Endodermal cell (in vitro differentiated cells): ENCODE results near the gene MYRIP. TPM values are rescaled to one million over a fixed set of nuclear protein-coding genes. Genes with fewer than 3 reads are reported as not detected.

Source experiments
- DNase-seq: peaks from one replicate; pipeline ENCODE4 v3.0.0-alpha.2; 2017
- H3K27ac ChIP-seq: 2 replicates; pipeline ENCODE4 v1.5.1; 2013; ENCODE audit warnings: mild to moderate bottlenecking, low read depth, low read length, moderate library complexity
- H3K27me3 ChIP-seq: 2 replicates; pipeline ENCODE4 v1.6.1; 2013; ENCODE audit warnings: mild to moderate bottlenecking, low read length, moderate library complexity; ENCODE audit not compliant: insufficient read depth, control insufficient read depth, poor library complexity, severe bottlenecking
- H3K36me3 ChIP-seq: 2 replicates; pipeline ENCODE4 v1.7.0; 2013; ENCODE audit warnings: mild to moderate bottlenecking, low read length, moderate library complexity; ENCODE audit not compliant: control insufficient read depth, insufficient read depth
- H3K4me1 ChIP-seq: one replicate; pipeline ENCODE4 v1.7.0; 2013; ENCODE audit warnings: low read length; ENCODE audit not compliant: control insufficient read depth, insufficient read depth
- H3K4me3 ChIP-seq: 2 replicates; pipeline ENCODE4 v1.5.1; 2013; ENCODE audit warnings: mild to moderate bottlenecking, low read length, moderate library complexity
- H3K9ac ChIP-seq: 2 replicates; pipeline ENCODE4 v1.6.1; 2013; ENCODE audit warnings: mild to moderate bottlenecking, low read length, moderate library complexity; ENCODE audit not compliant: poor library complexity, severe bottlenecking; ENCODE audit errors: extremely low read depth
- H3K9me3 ChIP-seq: 2 replicates; pipeline ENCODE4 v1.6.1; 2013; ENCODE audit warnings: mild to moderate bottlenecking, low read length, moderate library complexity; ENCODE audit not compliant: control insufficient read depth
- H3K27ac Mint-ChIP-seq: 2 replicates; pipeline ENCODE4 v1.8.0; 2020; ENCODE audit warnings: mixed read lengths
- H3K27me3 Mint-ChIP-seq: 2 replicates; pipeline ENCODE4 v1.8.0; 2021; ENCODE audit warnings: mild to moderate bottlenecking, mixed read lengths; ENCODE audit not compliant: insufficient read depth
- H3K36me3 Mint-ChIP-seq: 2 replicates; pipeline ENCODE4 v1.8.0; 2020; ENCODE audit warnings: low read depth, mixed read lengths
- H3K4me1 Mint-ChIP-seq: 2 replicates; pipeline ENCODE4 v1.8.0; 2020; ENCODE audit warnings: mixed read lengths
- H3K4me3 Mint-ChIP-seq: 2 replicates; pipeline ENCODE4 v1.8.0; 2020; ENCODE audit warnings: mild to moderate bottlenecking, moderate library complexity, mixed read lengths
- H3K9me3 Mint-ChIP-seq: 2 replicates; pipeline ENCODE4 v1.8.0; 2020; ENCODE audit warnings: mild to moderate bottlenecking, mixed read lengths
- CTCF ChIP-seq: fragments of 200-600 bp; sonication (generic); conservative IDR thresholded peaks from 2 replicates; pipeline ENCODE4 v1.5.0; 2021; ENCODE audit warnings: antibody characterized with exemption, mild to moderate bottlenecking
- WGBS, 2 experiments: methylation state at CpG; one replicate each; pipeline versions ENCODE4 v1.1.5 to v1.1.7; 2013; ENCODE audit warnings: missing lambda C conversion rate in 2 of 2, mixed read lengths in 1 of 2; ENCODE audit not compliant: insufficient coverage in 1 of 2, insufficient read length in 1 of 2; 5-methylcytosine and 5-hydroxymethylcytosine counted together
- total RNA-seq, 2 donors: library from RNA; stranded (reverse); fragmentation: NEBNext Ultra II Directional in 1 of 2; extraction: Animal tissue kit (Norgen Biotek cat#: 25700) in 1 of 2; gene quantifications; 2 replicates in 1 of 2; 3 replicates in 1 of 2; pipeline ENCODE4 v1.2.1, GENCODE V29; 2021

The MYRIP gene
- total RNA-seq, 2 donors from 2014 or later: 4.3 to 4.6 TPM

- DNase-seq: peak; percentile 94
- WGBS, 2 experiments: 35% methylated on average over 2 of the region's 3 CpGs; no CpG with 5 or more reads in 1 of the 2 experiments
- H3K4me1 ChIP-seq: no peaks in the 10 kb centered on the region
- peak; percentile 88 for TF ChIP-seq CTCF
- H3K27me3 ChIP-seq: no peaks in the 10 kb centered on the region
- H3K27ac Mint-ChIP-seq: no peak overlapping the region
- H3K36me3 ChIP-seq: no peaks in the 10 kb centered on the region
- H3K27me3 Mint-ChIP-seq: no peaks in the 10 kb centered on the region
- H3K9me3 ChIP-seq: no peaks in the 10 kb centered on the region
- H3K4me1 Mint-ChIP-seq: no peaks in the 10 kb centered on the region
- H3K9me3 Mint-ChIP-seq: no peaks in the 10 kb centered on the region
- H3K36me3 Mint-ChIP-seq: no peaks in the 10 kb centered on the region
- H3K4me3 ChIP-seq: no peak overlapping the region
- H3K9ac ChIP-seq: no peak overlapping the region
- no peak overlapping the region for H3K27ac ChIP-seq
- H3K4me3 Mint-ChIP-seq: no peak overlapping the region
Measured at GRCh38 chr3:40179016-40179415, 369.6 kb downstream of the MYRIP start.

- no peak overlapping the region for H3K4me3 Mint-ChIP-seq
- no peak overlapping the region for H3K27ac Mint-ChIP-seq
- Histone ChIP-seq H3K4me3 (no peak overlapping the region), H3K9me3 (no peaks in the 10 kb centered on the region), H3K4me1 (no peaks in the 10 kb centered on the region), H3K27ac (no peak overlapping the region), H3K27me3 (no peaks in the 10 kb centered on the region), H3K36me3 (no peaks in the 10 kb centered on the region), H3K9ac (no peak overlapping the region)
- DNase-seq: peak; percentile 63
- peak; percentile 77 for TF ChIP-seq CTCF
- 93 to 100% methylated on average over 2 to 3 of the region's 3 CpGs for WGBS, 2 experiments
- no peaks in the 10 kb centered on the region for H3K9me3 Mint-ChIP-seq
- H3K4me1 Mint-ChIP-seq: no peaks in the 10 kb centered on the region
- H3K27me3 Mint-ChIP-seq: no peaks in the 10 kb centered on the region
- H3K36me3 Mint-ChIP-seq: no peaks in the 10 kb centered on the region
Measured at GRCh38 chr3:40181182-40181581, 371.8 kb downstream of the MYRIP start.

- no peak overlapping the region for H3K27ac ChIP-seq
- no peaks in the 10 kb centered on the region for H3K36me3 ChIP-seq
- H3K4me3 ChIP-seq: no peak overlapping the region
- Mint-ChIP-seq H3K36me3 (no peaks in the 10 kb centered on the region), H3K9me3 (no peaks in the 10 kb centered on the region), H3K27me3 (no peaks in the 10 kb centered on the region), H3K4me1 (no peaks in the 10 kb centered on the region), H3K4me3 (no peak overlapping the region), H3K27ac (no peak overlapping the region)
- no peaks in the 10 kb centered on the region for H3K27me3 ChIP-seq
- WGBS, 2 experiments: 80 to 100% methylated on average over 6 to 10 of the region's 10 CpGs
- no peak for TF ChIP-seq CTCF
- DNase-seq: peak; percentile 9
- H3K9me3 ChIP-seq: no peaks in the 10 kb centered on the region
- no peak overlapping the region for H3K9ac ChIP-seq
- no peaks in the 10 kb centered on the region for H3K4me1 ChIP-seq
Measured at GRCh38 chr3:40185029-40185695, 375.8 kb downstream of the MYRIP start.
